NCI-H1694 treated with DMSO at 0.1 percent for 48 hours (cell line): Measurements from ENCODE around the gene ZNF469.
"Not testable (repeated sequence)": the region's sequence is repeated elsewhere in the genome, so short reads cannot be mapped to it uniquely, and the experiment has no call there.

Experiments
- DNase-seq: peaks from one replicate; lab custom pipeline; 2025; lab: John Stamatoyannopoulos, UW

Gene ZNF469

GRCh38 chr16:88358023-88358420, 24.7 kb upstream of the ZNF469 start:
- no peak for DNase-seq

DNA sequence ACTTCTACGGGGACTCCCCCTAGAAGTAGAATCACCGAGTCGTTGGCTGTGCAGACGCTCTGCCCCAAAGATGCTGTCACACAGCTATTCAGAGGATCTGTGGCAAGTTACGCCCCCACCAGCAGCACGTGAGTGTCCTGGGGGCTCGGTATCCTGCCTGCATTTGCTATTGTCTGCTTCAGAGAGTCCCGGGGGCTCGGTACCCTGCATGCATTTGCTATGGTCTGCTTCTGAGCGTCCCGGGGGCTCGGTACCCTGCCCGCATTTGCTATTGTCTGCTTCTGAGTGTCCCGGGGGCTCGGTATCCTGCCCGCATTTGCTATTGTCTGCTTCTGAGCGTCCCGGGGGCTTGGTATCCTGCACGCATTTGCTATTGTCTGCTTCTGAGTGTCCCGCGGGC, 23.8 kb upstream of the ZNF469 start:
- no peak for DNase-seq

DNA sequence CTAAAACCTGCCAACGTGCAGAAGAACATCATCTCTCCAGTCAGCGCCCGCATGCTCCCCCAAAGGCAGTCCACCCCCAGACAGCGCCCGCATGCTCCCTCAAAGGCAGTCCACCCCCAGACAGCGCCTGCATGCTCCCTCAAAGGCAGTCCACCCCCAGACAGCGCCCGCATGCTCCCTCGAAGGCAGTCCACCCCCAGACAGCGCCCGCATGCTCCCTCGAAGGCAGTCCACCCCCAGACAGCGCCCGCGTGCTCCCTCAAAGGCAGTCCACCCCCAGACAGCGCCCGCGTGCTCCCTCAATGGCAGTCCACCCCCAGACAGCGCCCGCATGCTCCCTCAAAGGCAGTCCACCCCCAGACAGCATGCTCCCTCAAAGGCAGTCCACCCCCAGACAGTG, 22.4 kb upstream of the ZNF469 start:
- not testable (repeated sequence) for DNase-seq

DNA sequence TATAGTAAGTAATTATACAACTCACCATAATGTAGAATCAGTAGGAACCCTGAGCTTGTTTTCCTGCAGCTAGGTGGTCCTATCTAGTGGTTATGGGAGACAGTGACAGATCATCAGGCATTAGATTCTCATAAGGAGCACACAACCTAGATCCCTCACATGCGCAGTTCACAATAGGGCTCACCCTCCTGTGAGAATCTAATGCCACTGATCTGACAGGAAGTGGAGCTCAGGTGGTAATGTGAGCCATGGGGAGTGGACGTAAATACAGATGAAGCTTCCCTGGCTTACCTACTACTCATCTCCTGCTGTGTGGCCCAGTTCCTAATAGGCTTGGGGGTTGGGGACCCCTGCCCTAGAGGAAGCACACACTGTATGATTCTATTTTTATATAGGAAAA, 21.8 kb upstream of the ZNF469 start:
- no peak for DNase-seq

- no peak for DNase-seq
These were observed 21.0 kb upstream of the ZNF469 start for GRCh38 chr16:88361775-88362174.

DNA sequence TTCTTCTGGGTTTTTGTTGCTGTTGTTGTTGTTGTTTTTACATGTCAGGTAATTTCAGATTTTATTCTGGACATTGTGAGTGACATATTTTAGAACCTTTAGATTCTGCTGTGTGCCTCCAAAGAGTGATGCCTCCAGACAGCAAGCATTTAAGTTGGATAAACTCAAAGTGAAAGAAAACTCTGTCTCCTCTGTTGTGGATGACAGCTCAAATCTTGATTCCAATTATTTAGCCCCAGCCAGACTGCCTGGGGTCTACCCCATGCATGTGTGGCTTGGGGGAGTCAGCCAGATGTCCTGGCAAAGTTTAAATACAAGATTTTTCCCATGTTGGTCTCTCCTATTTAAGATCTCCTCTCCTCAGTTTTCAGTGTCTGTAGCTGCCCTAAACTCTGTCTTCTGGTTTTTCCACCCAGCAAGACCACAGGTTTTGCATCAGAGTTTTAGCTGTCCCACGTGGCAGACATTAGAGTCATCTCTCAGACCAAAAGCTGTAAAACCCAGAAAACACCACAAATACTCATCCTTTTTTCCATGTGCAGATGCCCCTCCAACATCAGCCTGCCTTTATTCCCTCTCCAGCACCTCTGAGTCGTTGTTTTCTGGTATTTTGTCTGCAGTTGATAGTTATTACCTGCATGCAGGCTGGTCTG, 19.4 kb upstream of the ZNF469 start:
- no peak for DNase-seq

- DNase-seq: no peak
These were observed 17.4 kb upstream of the ZNF469 start for GRCh38 chr16:88365244-88365865.

DNA sequence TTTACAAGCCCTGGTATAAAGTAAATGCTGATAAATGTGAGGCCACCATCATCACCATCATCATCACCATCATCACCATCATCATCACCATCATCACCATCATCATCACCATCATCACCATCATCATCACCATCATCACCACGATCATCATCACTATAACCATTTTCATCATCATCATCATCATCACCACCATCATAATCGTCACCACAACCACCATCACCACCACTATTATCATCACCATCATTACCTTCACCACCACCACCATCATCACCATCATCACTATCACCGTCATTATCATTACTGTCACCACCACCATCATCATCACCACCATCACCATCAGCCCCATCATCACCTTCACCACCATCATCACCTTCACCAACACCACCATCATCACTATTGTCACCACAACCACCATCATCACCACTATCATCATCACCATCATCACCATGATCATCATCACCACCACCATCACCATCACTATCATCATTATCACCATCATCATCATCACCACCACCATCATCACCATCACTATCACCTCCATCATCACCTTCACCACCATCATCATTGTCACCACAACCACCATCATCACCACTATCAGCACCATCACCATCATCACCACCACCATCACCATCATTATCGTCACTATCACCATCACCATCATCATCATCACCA, 16.6 kb upstream of the ZNF469 start:
- no peak for DNase-seq

DNA sequence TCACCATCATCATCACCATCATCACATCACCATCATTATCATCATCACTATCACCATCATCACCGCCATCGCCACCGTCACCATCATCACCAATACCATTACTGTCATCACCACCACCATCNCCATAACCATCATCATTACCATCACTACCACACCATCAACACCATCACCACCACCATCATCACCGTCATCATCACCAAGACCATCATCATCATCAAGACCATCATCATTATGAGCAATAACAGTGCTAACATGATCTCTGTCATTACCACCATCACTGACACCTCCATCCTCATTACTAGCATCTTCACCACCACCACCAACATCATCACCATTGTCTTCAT, 16.1 kb upstream of the ZNF469 start:
- DNase-seq: no peak

- no peak for DNase-seq
These were observed 15.2 kb upstream of the ZNF469 start for GRCh38 chr16:88367560-88367959.

- DNase-seq: no peak
These were observed 14.7 kb upstream of the ZNF469 start for GRCh38 chr16:88368036-88368435.

GRCh38 chr16:88368994-88369393, 13.8 kb upstream of the ZNF469 start:
- no peak for DNase-seq

DNA sequence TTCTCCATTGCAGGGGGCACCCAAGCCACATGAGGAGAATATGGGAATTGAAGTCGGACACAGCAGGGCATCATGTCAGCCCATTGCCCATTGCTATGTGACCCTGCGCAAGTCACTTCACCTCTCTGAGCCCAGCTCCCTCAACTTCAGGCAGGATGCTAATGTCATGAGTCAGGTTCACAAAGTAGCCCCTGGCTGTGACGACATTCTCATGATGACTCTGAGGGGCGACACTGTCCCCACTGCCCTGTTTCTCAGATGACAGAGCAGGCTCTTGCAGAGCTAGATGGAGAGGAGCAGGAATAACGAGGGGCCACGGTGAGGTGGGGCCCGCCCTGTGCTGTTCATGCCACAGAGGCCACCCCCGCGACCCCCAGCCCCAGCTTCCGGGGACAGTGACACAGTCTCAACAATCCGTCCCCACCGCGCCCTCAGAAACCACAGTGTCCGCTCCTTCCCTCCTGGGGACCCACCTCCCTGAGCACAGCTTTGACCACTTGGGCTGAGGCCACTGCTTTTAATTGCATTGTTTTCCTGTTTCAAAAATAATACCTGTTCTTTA, 13.2 kb upstream of the ZNF469 start:
- no peak for DNase-seq

GRCh38 chr16:88370365-88370764, 12.4 kb upstream of the ZNF469 start:
- no peak for DNase-seq

GRCh38 chr16:88372522-88372921, 10.2 kb upstream of the ZNF469 start:
- DNase-seq: no peak

- no peak for DNase-seq
These were observed 9.5 kb upstream of the ZNF469 start for GRCh38 chr16:88373211-88373610.

- no peak for DNase-seq
These were observed 8.7 kb upstream of the ZNF469 start for GRCh38 chr16:88373927-88374492.

DNA sequence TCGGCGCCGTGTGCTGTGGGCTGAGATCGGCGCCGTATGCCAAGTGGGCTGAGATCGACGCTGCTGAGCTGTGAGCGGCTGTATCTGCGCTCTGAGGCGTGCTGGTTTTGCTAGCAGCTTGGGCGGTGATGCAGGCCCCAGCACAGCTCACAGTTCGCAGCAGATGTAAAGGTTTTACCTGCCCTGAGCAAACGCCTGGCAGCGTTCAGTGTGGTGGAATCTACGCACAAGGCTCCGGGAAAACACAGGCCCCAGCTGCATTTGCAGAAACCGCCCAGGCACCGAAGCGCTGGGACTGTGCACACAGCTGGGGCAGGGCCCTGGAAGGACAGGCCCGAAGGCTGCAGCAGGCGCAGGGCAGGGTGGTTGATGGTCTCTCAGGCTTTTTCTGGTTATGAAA, 8.0 kb upstream of the ZNF469 start:
- no peak for DNase-seq

- no peak for DNase-seq
These were observed 7.4 kb upstream of the ZNF469 start for GRCh38 chr16:88375236-88375975.

- DNase-seq: no peak
These were observed 6.5 kb upstream of the ZNF469 start for GRCh38 chr16:88375996-88376834.
